ENCODE measurements around the gene DCAF4.

- TF ChIP-seq, protein P1, sequence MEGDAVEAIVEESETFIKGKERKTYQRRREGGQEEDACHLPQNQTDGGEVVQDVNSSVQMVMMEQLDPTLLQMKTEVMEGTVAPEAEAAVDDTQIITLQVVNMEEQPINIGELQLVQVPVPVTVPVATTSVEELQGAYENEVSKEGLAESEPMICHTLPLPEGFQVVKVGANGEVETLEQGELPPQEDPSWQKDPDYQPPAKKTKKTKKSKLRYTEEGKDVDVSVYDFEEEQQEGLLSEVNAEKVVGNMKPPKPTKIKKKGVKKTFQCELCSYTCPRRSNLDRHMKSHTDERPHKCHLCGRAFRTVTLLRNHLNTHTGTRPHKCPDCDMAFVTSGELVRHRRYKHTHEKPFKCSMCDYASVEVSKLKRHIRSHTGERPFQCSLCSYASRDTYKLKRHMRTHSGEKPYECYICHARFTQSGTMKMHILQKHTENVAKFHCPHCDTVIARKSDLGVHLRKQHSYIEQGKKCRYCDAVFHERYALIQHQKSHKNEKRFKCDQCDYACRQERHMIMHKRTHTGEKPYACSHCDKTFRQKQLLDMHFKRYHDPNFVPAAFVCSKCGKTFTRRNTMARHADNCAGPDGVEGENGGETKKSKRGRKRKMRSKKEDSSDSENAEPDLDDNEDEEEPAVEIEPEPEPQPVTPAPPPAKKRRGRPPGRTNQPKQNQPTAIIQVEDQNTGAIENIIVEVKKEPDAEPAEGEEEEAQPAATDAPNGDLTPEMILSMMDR (conservative IDR thresholded peaks at IDR 0.05): no peak
- no peak for TF ChIP-seq ZFX (IDR thresholded peaks at IDR 0.05)
These were observed 39.0 kb downstream of the DCAF4 start for GRCh38 chr14:72965249-72965648.
